Germinal center (tissue), 1 donor: ENCODE results near the gene CNOT11.
"Not testable (repeated sequence)": the region's sequence is repeated elsewhere in the genome, so short reads cannot be mapped to it uniquely, and the experiment has no call there.

Experiments
- DNase-seq: peaks from one replicate; pipeline ENCODE4 v3.0.0; 2012; ENCODE audit warnings: mixed read lengths, low spot score

Gene CNOT11

DNA sequence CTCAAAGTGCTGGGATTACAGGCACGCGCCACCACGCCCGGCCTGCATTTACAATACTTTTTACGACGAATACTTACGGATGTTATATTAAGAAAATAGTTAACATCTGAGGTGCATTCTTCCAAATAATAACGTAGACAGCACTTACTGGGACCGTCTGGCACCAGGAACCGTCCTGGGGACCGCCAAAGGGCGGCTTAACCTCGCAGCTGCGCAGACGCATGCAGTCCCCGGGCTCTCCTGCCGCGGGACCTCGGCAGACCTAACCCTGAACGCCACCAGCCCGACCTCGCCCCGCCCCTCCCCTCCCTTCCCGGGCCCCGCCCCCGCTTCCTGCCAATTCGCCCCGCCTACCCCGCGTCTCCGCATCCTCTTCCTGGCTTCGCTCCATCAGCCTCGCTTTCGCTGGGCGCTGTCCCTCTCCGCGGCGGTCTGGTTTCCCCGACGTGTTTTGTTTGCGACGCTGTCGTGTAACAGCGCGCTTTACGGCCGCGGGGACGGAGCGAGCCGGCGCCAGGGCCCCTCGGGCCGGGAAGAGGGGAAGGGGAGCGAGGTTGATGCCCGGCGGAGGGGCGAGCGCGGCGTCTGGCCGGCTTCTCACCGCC lies at the start of gene CNOT11:
TSS of gene CNOT11 (plus strand) at position 479 of the 605 bp plus-strand sequence. CDS start at position 558, 79 bp downstream.
- DNase-seq: peak; percentile 95

DNA sequence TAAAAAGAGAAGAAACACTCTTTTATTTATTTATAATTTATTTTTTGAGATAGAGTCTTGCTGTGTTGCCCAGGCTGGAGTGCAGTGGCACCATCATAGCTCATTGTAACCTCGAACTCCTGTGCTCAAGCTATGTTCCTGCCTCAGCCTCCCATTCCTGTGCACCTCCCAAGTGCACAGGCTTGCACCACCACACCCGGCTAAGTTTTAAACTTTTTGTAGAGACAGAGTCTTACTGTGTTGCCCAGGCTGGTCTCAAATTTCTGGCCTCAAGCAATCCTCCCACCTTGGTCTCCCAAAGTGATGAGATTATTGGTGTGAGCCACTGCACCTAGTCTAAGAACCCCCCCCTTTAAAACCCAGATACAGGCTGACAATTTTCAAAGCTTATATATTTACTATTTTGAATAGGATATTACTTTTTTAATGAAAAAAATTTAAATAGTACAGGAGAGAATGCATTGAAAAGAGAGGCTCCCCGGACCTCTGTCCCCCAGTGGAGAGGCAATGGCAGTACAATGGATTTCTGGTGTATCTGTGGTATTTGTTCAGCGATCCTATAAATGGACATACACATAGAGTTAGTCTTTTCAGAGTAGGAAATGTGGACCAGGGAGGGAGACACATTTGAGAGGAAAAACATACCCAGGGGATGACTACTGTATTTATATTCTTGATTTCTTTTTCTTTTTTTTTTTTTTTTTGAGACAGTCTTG lies 48.1 kb upstream of the CNOT11 start:
- no peak for DNase-seq

DNA sequence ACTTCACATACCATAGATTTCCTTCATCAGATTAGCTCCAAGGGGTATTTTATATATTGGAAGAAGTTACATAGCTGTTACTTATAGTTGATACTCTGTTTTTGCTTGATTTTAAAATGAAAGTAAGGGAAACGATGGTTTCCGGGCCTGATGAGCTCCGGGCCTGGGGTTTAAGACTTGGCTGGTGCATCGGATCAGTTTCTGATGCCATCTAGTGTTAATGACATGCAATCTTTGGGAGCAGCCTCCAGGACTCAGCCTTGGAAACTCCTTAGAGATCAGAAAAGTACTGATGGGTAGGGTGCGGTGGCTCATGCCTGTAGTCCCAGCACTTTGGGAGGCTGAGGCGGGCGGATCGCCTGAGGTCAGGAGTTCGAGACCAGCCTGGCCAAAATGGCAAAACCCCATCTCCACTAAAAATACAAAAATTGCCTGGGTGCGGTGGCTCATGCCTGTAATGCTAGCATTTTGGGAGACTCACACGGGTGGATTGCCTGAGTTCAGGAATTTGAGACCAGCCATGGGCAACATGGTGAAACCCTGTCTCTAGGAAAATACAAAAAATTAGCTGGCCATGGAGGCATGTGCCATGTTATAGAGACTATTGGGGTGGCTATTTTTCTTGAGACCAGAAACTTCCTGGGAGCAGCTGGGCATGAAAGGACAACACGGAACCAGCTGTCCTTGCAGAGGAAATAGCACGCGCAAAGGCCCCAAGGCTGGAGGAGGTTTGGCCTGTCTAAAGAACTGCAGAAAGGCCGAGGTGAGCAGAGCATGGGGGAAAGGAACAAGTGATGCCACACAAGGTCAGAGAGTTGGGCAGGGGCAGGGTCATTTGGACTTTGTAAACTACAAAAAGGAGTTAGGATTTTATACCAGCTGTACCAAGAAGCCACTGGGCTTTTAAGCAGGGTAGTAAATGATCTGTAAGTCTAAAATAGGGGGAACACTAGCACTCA lies 46.9 kb upstream of the CNOT11 start:
- peak; percentile 21 for DNase-seq

DNA sequence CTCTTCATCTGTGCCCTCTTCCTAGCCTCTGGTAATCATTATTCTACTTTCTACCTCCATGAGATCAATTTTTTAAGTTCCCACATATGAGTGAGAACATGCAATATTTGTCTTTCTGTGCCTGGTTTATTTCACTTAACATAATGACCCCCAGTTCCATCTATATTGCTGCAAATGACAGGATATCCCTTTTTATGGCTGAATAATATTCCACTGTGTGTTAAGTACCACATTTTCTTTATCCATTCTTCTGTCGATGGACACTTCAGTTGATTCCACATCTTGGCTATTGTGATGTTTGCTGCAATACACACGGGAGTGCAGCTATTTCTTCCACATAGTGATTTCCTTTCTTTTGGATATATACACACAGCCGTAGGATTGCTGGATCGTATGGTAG lies 43.9 kb upstream of the CNOT11 start:
- DNase-seq: no peak

DNA sequence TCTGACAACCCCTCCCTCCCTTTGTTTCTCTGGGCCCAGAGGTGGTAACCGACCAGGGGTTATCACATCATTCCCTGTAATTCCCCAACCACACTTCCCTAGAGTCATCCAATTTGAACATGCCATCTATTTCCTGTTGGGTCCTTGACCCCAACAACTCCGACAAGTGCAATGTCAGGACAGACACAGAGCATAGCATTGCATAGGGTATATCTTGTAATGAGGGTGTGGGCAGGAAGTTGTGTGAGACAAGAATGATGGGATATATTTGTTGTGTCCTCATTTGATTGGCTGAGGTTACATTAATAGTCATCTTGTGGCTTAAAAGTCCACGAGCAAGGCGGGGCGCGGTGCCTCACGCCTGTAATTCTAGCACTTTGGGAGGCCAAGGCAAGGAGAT lies 33.4 kb upstream of the CNOT11 start:
- no peak for DNase-seq

DNA sequence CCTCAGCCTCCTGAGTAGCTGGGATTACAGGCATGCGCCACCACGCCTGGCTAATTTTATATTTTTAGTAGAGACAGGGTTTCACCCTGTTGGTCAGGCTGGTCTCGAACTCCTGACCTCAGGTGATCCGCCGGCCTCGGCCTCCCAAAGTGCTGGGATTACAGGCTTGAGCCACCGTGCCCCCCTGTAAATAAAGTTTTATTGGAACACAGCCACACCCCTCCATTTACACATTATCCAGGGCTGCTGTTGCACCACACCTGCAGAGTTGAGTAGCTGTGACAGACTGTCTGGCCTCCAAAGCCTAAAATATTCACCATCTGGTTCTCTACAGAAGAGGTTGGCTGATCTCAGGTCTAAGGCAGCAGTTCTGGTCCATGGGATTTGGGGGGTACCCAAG lies 32.6 kb upstream of the CNOT11 start:
- not testable (repeated sequence) for DNase-seq

DNA sequence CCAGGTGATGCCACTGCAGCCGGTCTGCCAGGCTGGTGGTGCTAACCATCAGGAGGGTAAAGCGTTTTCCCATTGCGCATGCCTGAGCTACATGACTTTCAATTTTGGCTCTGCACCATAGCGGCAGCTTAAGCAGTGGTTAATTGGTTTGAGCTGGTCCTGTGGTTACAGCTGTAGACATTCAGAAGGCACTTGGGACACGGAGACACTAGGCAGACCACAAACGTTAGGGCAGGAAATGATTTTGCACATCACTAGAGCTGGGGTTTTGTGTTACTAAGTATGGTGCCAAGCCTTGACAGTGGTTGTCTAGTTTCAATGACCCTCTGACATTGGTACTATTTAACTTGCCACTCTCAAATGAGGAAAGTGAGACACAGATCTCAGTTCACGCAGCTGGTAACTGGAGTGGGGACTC lies 28.9 kb upstream of the CNOT11 start:
- DNase-seq: peak; percentile 70

DNA sequence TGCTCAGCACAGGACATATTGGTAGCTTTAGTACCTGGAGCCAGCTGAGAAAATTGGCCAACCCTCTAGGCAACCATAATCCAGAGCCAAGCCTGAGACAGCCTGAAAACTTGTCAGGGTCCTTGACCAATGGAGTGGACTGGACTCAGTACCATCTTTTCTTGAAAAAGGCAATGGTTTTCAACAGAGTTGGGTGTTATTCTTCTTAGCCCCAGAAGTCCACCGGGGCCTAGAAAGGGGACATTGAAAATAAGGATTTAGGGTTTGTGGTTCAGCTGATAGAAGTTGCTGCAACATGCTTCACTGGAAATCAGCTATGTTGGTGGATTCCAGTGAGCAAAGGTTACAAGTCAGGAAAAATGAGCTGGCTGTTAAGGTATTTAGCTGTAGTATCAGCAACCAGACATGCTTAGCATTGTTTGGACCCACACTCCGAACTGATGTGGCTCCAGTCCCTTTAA lies 22.1 kb upstream of the CNOT11 start:
- no peak for DNase-seq

DNA sequence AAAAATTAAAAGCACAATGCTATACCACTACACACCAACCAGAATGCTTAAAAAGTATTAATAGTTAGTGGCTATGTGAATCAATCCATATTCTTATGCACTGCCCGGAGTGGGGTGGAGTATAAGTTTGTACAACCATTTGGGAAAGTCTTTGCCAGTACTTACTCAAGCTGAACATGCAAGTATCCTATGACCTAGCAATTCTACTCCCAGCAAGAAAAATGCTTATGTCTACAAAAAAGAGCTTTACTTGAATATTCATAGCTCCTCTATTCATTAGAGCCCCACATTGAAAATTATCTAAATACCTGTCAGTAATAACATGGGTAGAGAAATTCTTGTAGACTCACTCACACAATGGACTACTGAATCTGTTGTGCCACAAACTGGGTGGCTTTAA lies 21.4 kb upstream of the CNOT11 start:
- DNase-seq: no peak

DNA sequence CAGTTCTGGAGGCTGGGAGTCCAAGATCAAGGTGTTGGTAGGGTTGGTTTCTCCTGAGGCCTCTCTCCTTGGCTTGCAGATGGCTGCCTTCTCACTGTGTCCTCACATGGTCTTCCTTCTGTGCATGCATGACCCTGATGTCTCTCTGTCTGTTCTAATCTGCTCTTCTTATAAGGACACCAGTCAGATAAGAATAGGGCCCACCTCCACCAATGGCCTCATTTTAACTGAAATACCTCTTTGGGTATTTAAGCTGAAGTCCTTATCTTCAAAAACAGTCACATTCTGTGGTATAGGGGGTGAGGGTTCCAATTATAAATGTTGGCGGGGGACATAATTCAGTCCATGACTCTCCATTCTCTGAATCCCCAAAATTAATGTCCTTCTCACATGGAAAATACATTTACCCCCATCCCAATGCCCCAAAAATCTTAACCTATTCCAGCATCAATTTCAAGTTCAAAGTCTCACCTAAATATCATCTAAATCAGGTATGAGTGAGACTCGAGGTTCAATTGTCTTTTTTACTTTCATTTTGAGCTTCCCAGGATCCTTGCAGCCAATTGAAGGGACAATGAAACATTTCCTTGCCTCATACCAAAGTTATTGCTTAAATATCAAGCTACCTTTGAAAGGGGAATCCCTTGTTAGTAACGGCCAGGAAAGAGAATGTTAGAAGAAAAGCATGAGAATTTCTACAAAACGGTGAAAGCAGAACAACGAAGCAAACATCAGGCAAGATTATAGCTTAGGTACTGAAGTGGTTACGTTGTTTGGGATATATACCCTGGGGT lies 20.6 kb upstream of the CNOT11 start:
- DNase-seq: no peak

DNA sequence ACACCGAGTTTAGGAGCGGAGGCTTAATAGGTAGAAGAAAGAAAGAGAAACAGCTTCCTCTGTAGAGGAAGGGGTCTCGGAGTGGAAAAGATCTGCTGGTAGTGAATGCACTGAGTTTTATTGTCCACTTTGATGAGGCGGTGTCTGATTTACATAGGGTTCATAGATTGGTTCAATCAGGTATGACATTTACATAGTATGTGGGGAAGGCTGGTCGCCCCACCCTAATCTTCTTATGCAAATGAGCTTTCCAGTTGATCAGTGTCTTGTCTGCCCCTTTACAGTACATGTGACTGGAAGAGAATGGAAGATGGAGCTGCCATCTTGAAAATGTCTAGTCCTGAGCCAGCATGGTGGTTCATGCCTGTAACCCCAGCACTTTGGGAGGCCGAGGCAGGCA lies 19.9 kb upstream of the CNOT11 start:
- DNase-seq: no peak

DNA sequence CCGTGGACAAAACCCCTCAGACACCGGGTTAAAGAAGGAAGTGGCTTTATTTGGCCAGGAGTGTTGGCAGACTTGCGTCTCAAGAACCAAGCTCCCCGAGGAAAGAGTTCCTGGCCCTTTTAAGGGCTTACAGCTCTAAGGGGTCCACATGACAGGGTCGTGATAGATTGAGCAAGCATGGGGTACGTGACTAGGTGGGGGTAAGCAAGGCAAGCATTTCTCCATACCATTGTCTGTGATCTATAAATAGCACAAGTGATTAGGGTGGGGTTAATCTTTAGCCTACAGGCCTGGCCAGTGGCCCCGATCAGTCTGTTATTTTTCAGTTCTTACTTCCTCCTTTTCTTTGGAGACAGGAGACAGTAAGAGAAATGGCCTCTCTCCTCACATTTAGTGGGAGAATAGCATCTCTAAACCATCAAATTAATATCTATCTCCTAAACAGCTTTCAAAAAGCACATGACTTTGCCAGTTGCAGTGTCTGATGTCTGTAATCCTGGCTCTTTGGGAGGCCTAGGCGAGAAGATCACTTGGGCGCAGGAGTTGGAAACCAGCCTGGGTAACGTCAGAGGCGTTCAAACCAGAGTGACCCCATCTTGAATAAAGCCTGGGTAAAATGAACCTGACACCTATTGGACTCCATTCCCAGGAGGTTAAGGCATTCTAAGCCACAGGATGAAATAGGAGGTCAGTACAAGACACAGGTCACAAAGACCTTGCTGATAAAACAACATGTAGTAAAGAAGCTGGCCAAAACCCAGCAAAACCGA lies 18.3 kb upstream of the CNOT11 start:
- DNase-seq: no peak

DNA sequence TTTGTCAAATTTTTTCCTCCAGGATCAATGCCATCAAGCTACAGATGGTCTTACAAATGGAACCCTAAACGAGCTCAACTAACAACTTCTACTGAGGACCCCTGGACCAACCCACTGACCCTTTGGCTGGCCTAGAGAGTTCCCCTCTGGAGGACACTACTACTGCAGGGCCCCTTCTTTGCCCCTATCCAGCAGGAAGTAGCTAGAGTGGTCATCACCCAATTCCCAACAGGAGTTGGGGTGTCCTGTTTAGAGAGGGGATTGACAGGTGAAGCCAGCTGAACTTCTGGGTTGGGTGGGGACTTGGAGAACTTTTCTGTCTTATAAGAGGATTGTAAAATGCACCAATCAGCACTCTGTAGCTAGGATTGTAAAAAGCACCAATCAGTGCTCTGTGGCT lies 16.7 kb upstream of the CNOT11 start:
- DNase-seq: not testable (repeated sequence)

DNA sequence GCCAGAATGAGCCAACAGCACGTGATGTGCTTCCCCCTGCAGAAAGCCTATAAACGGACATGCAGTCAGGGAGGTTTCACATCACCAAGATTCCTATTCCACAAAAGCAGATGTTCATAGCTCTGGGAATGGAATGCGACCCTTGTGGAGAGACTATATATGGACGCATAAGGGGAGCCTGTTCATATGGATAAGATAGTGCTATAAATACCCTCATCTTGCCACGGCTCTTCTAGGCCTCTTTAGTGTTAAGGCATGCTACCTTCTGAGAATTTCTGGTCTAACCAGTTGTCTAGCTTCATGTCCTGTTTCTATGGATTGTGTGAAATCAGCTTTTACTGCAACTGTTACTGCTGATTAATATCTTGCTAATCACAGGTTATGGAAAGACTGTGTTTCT lies 14.7 kb upstream of the CNOT11 start:
- not testable (repeated sequence) for DNase-seq

DNA sequence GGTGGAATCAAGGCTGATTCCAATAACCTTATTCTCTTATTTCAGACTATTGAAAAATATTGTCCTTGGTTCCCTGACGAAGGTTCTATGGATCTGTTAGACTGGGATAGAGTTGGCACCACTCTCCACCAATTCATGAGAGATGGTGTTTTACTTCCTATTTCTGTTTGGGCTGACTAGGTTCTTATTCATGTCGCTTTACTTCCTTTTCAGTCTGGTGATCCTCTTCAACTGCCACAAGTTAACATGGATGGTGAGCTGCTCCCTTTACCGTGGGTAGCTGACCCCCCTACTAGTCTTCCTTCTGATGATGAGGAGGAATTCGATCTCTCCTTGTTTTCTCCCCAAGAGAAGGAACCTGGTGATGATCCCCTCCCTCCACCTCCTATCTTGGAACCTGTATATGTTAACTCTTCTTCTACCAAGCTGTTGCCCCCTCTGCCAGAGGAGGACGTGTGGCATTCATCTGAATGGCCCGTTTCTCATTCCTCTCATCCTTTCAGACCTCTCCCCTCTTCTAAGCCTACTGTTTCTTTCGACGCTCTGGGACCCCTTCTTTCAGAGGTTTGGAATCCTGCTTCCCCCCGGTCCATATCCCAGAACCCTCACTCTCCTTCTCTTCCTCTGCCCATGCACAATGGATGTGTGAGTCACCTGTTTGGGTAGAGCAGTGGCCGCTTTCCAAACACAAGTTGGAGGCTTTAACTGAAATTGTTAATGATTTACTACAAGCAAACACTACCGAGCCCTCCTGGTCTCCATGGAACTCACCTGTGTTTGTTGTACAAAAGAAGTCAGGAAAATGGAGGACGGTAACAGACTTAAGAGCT lies 13.5 kb upstream of the CNOT11 start:
- no peak for DNase-seq

DNA sequence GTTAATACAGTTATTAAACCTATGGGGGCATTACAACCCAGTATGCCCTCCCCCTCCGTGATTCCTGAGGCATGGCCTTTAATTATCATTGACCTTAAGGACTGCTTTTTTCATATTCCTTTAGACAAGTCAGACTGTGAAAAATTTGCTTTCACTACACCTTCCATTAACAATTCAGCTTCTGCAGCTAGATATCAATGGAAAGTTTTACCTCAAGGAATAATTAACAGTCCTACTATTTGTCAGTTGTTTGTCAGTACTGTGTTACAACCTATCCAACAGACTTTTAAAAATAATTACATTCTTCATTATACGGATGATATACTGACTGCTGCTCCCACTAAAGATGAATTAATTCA lies 12.9 kb upstream of the CNOT11 start:
- DNase-seq: not testable (repeated sequence)

DNA sequence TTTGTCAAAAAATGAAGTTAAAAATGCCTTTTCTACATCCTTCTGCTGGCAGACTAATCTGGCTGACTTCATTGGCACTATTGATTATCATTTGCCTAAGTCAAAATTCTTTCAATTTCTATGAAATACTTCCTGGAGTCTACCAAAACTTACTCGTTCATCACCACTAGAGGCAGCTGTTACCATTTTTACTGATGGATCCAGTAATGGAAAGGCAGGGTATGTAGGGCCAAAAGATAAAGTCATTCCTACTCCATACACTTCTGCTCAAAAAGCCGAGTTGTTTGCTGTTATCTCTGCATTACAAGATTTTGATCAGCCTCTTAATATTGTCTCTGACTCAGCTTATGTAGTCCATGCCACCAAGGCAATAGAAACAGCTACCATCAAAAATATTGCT lies 12.0 kb upstream of the CNOT11 start:
- DNase-seq: not testable (repeated sequence)

DNA sequence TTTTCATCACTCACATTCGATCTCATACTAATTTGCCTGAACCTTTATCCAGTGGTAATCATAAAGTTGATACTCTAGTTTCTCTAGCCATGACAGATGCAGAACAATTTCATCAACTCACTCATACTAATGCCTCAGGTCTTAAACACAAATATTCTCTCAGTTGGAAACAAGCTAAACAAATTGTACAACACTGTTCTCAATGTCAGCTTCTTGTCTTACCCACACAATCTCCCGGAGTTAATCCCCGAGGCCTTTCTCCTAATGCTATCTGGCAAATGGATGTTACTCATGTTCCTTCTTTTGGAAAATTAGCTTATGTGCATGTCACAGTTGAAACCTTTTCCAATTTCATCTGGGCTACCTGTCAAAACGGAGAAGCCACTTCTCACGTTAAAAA lies 11.5 kb upstream of the CNOT11 start:
- DNase-seq: no peak

DNA sequence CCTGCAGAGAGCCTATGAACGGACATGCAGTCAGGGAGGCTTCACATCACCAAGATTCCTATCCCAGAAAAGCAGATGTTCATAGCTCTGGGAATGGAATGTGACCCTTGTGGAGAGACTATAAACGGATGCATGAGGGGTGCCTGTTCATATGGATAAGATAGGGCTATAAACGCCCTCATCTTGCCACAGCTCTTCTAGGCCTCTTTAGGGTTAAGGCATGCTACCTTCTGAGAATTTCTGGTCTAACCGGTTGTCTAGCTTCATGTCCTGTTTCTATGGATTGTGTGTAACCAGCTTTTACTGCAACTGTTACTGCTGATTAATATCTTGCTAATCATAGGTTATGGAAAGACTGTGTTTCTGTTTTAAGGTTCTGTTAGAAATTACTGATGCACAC lies 8.3 kb upstream of the CNOT11 start:
- DNase-seq: not testable (repeated sequence)

DNA sequence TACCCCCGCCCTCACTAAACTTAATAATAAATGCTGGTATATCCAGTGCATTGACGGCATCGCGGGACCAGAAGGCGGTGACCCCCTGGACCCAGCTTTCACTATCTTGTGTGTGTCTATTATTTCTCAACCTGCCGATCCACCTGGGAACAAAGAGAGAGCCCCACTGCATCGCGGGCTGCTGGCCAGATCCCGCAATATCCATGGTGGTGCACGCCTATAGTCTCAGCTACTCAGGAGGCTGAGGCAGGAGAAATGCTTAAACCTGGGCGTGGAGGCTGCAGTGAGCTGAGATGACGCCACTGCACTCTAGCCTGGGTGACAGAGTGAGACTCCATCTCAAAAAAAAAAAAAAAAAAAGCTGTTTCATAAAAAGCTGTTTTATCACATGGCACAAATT lies 7.8 kb upstream of the CNOT11 start:
- DNase-seq: not testable (repeated sequence)
